Tibial nerve (tissue), 4 donors: Measurements from ENCODE around the gene PSKH1.

ENCODE experiments used
- EP300 ChIP-seq, 2 donors: sonication (generic); formaldehyde crosslinking; IDR thresholded peaks; one replicate each; pipeline ENCODE4 v1.6.1; 2017; ENCODE audit warnings: antibody characterized with exemption in 2 of 2, mild to moderate bottlenecking in 1 of 2
- POLR2A ChIP-seq, 2 donors: fragments of 450-650 bp; IDR thresholded peaks; one replicate each; pipeline ENCODE4 v1.6.1; 2017; ENCODE audit warnings: antibody characterized with exemption in 2 of 2, mild to moderate bottlenecking in 2 of 2, moderate library complexity in 2 of 2
- TF ChIP-seq, protein P1 (sequence below), 5 experiments: fragments of 200-600 bp in 3 of 5; fragments of 450-650 bp in 2 of 5; sonication (generic) in 3 of 5; IDR thresholded peaks; one replicate each; pipeline ENCODE4 v1.5.1; 2016 to 2019; ENCODE audit warnings: antibody characterized with exemption in 5 of 5, mild to moderate bottlenecking in 3 of 5, moderate library complexity in 2 of 5

GRCh38 chr16:67888331-67888730 is 4.7 kb upstream of the PSKH1 start:
- no peak for TF ChIP-seq POLR2A (IDR thresholded peaks at IDR 0.05)
- TF ChIP-seq, protein P1, sequence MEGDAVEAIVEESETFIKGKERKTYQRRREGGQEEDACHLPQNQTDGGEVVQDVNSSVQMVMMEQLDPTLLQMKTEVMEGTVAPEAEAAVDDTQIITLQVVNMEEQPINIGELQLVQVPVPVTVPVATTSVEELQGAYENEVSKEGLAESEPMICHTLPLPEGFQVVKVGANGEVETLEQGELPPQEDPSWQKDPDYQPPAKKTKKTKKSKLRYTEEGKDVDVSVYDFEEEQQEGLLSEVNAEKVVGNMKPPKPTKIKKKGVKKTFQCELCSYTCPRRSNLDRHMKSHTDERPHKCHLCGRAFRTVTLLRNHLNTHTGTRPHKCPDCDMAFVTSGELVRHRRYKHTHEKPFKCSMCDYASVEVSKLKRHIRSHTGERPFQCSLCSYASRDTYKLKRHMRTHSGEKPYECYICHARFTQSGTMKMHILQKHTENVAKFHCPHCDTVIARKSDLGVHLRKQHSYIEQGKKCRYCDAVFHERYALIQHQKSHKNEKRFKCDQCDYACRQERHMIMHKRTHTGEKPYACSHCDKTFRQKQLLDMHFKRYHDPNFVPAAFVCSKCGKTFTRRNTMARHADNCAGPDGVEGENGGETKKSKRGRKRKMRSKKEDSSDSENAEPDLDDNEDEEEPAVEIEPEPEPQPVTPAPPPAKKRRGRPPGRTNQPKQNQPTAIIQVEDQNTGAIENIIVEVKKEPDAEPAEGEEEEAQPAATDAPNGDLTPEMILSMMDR (IDR thresholded peaks at IDR 0.05) = no peak
- TF ChIP-seq EP300 (IDR thresholded peaks at IDR 0.05) = no peak
